GM21515 (cell line): Measurements from ENCODE around the gene COPS4.
A peak's percentile ranks its signal among the peaks of the same experiment; 100 is the strongest.
"Not testable (repeated sequence)": the region's sequence is repeated elsewhere in the genome, so short reads cannot be mapped to it uniquely, and the experiment has no call there.

Experiments used
- ATAC-seq: cut with Tn5 transposase; IDR thresholded peaks from one replicate; pipeline ENCODE4 v1.9.1; 2021; ENCODE audit not compliant: unreplicated experiment

The COPS4 gene

DNA sequence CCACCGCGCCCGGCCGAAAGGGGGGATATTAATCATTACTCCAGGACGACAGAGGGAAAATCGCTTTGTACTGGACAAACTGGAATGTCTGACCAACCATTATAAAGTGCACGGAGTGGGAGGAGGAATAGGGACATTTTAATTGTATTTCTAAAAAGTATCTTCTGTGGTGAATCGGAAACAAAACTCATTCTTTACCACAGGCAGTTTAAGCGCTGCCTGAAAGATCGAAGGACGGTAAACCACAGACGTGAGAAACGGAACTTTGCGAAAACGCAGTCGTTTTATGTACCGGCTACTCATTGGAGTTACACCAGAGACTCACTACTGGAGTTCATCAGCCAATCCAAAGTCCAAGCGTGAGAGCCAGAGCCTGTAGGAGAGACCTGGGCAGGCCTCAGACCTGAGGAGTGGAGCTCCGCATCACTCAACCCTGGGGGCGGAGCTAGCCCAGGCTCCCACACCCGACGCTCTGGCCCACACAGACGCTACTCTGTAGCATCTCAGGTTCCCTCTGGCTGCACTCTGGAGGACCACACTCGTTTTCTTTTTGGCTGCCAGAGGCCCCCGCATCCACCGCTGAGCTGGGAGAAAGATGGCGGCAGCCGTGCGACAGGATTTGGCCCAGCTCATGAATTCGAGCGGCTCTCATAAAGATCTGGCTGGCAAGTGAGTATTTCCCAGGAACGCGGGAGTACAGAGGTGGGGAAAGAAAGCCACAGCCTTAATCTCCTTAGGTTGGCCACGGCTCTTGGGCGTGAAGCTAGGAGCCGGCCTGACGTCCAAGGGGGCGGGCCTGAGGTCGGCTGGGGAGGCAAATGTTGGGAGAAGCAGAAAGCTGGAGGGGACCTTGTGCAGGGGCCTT, at the start of gene COPS4:
Gene COPS4, plus strand, starts transcription at position 554 of the 865 bp plus-strand sequence. Its CDS starts 42 bp downstream, at position 596.
- peak; percentile 99 for ATAC-seq

DNA sequence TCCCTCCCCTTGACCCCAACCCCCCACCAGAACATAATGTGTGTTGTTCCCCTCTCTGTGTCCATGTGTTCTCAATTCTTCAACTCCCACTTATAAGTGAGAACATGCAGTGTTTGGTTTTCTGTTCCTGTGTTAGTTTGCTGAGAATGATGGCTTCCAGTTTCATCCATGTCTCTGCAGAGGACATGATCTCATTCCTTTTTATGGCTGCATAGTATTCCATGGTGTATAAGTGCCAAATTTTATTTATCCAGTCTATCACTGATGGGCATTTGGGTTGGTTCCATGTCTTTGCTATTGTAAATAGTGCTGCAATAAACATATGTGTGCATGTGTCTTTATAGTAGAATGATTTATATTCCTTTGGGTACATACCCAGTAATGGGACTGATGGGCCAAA, 47.5 kb upstream of the COPS4 start:
- ATAC-seq = not testable (repeated sequence)

DNA sequence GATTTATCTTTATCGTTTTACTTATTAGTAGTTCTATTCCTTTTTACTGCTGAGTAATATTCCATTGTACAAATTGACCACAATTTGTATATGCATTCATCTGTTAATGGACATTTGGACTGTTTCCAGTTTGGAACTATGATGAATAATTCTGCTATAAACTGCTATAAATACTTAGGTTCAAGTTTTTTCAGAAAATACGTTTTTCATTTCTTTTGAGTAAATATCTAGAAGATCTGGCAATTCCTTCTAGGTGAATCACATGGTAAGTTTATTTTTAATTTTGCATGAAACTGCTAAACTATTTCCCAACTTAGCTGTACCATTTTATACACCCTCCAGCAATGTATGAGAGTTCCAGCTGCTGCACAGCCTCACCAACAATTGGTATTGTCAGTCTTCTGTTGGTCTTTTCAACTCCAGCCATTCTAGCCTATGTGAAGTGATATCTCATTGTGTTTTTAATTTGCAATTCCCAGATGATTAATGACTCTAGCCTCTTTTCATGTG, 46.6 kb upstream of the COPS4 start:
- no peak for ATAC-seq

DNA sequence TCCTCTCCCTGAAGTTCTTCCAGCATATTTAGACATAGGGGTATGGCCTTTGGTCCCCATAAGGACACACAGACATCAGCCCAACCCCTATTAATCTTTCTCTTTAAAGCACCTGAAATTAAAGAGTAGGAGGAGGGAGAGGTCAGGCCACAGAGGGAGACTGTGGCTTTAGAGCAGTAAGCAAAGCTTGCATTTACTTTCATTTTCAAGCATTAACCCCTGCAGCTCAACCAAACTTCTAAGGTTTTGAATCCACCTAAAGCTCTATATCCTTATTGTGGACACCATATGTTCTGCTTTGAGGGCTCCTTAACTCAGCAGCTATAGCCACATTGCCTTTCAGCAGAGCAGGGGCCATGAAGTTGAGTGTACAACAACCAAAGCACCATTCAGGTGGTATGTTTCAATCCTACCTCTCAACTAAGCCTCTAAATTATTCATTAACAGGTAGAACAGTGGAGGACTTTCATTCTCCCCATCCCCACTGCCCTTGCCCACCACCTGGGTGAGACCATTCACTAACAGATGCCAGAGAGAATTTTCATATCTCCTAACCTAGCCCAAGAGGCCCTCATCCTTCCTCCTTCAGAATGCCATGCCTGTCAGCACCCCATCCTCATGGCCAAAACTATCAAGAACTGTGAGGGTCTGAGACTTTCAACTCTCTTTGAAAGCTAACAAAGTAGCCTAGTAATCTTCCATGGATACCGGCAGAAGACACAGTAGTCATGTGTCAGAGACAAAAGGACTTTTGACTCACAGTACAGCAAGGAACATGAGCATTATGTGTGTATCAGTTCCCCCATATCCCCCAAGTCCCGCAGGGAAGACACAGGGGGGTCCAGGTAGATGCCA, 45.2 kb upstream of the COPS4 start:
- peak; percentile 92 for ATAC-seq

DNA sequence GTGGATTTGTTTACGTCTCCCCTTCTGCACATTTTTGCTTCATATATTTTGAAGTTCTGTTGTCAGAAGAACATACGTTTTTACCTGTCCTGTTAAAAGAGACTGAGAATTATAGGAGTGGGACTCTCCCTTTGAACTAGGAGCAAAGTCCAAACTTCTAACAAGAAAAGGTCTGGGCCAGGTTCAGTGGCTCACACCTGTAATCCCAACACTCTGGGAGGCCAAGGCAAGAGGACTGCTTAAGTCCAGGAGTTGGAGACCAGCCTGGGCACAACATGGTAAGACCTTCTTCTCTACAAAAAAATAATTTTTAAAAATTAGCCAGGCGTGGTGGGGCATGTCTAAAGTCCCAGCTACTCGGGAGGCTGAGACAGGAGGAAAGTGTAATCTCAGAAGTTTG, 40.1 kb upstream of the COPS4 start:
- ATAC-seq = no peak

DNA sequence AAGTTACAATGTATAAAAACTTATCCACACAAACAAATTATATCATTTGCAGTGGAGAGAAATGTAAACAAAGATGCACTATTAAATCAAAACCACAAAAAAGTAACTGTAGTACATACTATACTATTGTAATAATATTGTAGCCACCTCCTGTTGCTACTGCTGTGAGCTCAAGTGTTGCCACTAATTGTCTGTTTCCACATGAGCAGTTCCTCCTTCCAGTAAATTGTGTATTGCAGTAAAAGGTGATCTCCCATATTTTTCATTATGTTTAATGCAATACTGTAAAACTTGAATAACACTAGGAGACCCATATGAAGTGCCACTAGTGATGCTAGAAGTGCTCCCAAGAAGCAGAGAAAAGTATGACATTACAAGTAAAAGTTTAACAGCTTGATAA, 36.1 kb upstream of the COPS4 start:
- ATAC-seq = no peak

DNA sequence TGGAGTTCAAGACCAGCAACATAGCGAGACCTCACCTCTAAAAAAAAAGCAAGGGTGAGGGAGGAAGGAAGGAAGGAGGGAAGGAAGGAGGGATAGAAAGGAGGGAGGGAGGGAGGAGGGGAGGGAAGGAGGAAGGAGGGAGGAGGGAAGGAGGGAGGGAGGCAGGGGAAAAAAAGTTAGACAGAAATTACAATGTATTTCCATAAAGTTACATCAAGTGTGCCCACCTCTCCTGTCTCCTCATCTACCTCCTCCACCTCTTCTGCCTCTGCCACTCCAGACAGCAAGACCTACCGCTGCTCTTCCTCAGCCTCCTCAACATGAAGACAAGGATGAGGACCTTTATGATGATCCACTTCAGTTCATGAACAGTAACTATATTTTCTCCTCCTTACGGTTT, 32.7 kb upstream of the COPS4 start:
- ATAC-seq = no peak

DNA sequence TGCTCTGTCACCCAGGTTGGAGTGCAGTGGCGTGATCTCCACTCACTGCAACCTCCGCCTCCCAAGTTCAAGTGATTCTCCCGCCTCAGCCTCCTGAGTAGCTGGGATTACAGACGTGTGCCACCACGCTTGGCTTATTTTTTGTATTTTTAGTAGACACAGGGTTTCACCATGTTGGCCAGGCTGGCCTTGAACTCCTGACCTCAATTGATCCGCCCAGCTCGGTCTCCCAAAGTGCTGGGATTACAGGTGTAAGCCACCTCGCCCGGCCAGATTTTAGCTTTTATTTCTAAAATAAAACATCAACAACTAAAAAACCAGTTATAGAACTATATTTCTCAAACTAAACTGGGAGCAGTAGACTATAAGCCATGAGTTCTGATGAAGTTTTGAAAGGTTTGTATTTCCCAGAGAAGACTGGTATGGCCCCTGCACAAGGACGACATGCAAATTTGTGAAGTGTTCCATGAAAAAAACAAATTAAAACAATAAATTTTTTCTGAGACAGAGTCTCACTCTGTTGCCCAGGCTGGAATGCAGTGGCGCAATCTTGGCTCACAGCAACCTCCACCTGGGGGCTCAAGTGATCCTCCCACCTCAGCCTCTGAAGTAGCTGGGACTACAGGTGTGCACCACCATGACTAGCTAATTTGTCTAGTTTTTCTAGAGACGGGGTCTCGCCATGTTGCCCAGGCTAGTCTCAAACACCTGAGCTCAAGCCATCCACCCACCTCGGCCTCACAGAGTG, 31.8 kb upstream of the COPS4 start:
- not testable (repeated sequence) for ATAC-seq

DNA sequence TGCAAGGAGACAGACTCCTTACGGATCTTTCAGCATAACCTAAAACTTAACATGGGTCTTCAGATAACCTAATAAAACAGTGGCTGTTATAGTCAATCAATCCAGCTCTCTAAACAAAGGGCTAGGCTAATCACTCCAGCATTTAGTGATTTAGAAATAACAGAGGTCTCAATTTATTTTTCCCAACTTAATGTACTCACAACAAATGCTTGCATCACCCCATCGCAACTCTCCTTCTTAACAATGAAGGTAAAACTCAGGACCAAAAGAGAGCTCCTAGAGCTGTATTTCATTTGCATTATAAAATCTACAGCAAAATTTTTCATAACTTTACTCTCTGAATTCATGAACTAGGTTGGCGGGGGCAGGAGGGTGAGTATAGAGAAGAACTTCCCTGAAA, 25.5 kb upstream of the COPS4 start:
- ATAC-seq = no peak

DNA sequence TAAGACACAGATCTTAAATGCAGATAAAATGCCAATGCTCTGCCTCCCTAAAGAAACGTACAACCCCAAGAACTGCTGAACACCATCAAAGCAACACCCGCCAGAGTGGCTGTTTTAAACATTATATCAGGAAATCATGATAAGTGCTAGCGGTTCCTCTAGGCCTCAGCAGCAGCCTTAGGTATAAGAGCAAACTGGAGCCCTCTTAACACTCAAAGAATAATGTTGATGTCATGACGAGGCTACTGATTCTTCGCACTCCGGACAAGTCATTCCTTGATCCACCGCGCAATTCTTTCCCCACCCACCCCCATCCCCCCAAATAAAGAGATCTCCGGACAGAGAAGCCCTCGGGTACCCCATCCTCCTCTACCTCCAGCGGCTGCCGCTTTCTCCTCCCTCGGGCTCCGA, 24.9 kb upstream of the COPS4 start:
- ATAC-seq = peak; percentile 1

DNA sequence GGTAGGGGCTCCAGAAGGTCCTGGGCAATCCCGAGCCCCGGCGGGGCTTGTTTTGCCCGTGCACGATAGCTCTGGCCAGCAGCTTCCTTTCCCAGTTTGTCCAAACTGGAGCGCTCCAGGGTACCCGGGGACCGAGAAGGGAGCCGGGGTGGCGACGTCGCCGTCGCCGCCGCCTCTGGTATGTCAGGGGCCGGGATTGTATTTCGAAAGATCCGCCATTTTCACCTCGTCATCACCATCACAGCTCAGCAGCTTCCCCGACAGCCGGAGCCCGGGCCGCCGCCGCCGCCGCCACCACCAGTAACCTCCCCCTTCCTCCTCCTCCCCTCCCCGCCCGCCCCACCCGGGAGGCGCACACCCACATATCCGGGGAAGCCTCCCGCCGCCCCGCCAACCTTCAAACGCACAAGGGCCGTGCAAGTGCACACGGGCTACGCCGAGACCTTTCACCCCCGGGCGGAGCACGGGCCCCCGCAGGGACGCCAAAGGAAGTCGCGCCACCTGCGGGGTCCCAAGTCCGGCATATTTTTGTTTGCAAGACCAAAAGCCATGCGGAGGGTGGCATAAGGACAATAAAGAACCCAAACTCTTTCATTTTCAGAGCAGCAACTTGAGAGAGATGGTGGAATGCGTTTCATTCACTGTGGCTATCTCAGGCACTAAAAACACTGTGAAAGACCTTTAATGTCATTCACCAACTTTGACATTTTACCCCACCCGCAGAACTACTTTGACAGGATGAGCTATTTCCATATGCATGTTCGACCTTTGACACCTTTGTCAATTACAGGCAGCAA, 24.3 kb upstream of the COPS4 start, which contains the start of gene LIN54:
Gene LIN54, minus strand, starts transcription at position 302 of the 797 bp plus-strand sequence. CDS start 25,979 bp downstream, outside the sequence.
- ATAC-seq = peak; percentile 48

DNA sequence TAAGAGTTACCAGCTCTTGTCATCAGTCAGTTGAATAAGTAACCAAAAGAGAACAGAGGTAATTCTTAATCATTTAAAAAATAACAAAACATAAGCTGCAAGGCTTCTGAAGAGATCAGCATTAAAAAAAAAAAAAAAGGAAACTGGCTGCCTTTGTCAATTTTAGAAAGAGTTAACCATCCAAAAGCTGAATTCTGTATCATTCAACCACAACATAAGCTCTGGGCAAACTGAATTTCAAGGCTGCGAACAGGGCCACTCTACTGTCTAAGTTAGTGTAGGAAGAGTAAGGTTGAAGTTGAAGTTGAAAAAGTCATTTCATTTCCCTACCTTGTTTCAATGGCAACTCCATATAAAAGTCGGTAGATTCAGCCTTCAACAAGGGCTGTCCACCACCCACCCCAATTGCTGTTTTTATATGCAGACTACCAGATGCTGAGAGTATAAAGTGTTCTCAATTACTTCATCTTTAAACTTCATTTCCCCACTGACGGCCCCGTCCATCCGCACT, 23.2 kb upstream of the COPS4 start:
- ATAC-seq = no peak

DNA sequence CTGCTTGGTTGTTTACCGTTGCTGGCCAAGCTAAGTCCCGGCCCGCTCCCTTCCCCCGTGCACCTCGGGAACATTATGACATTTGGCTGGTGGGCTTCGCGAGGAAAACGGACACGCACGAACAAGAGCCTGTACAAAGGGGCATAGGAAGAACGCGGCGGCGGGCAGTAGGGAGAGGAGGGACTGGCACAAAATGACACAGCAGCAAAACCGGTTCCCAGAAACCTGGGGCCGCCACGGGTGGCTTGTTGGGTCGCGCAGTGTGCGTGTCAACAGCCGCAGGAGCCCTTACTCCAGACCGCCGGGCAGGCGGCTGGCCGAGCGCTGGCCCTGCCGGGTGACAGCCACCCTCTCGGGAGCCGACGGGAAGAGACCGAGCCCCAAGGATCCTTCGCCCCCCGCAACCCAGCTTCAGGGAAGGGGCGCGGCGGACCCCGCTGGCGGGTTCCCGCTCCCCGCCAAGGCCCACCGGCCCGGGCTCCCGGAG, 22.7 kb upstream of the COPS4 start:
- ATAC-seq = peak; percentile 8

DNA sequence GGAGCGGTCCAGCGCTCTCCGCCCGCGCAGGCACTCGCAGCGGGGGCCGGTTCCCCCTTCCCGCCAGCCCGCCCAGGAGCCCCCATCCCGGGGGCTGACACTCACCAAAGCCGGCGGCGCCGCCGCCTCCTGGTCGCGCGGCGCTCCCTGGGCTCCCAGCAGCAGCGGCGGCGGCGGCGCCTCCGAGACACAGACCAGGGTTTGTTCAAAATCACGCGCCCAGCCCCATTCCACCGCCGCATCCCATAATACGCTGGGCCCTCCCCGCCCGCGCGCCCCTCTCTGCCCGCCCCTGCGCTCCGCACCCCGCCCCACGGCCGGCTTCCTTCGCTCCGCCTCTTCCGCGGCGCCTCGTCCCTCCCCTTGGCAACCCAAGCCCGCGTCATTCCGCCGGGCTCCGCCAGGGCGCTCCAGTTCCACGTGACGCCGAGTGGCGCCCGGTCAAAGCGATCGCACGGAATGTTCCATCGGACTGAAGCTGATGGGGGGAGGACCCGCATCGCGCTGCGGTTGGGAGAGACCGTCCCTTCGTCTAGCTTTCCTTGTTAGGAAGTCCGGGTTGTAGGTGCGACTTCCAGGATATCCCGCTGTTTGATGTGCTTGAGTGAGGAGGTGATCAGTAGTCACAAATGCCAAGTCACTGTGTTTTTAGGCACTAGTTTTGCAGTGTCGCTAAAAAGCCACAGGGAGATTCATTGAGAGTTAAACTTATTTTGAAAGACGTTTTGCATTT, 22.1 kb upstream of the COPS4 start:
- ATAC-seq = peak; percentile 80

DNA sequence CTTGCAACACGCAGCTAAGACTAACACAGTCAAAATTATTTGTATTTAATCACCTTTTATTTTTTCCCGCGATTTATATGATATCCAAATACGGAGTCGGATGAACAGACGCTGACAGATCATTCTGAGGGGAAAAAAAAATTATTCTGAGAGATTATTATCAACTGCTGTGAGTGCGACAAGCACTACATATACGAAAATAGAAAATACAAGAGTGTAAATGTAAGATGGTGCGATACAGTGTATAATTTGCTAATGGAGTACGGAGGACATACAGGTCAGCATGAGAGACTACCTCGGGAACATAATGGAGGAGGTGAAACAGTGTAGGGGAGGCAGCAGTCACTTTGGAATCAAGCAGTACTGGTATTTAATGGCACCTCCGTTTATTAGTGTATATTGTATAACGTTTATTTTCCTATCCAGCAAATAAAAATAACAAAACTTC, 21.5 kb upstream of the COPS4 start:
- no peak for ATAC-seq

DNA sequence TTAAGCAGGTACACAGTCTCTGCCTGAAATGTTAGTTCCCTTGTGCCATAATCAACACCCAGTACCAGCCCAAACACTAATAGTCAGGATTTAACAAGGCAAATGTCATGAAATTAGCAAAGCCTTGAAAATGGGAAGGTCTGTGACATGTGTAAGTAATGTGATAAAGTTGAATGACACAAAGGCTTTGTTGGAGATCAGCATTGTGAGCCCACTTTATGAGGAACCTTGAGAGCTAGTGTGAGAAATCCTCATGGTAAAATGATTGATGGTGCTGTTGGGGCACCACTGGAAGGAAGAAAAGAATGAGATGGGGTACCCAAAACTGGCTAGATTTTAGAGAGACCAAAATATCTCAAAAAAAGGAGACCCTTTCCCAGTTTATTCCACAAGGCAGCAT, 21.1 kb upstream of the COPS4 start:
- ATAC-seq = no peak

DNA sequence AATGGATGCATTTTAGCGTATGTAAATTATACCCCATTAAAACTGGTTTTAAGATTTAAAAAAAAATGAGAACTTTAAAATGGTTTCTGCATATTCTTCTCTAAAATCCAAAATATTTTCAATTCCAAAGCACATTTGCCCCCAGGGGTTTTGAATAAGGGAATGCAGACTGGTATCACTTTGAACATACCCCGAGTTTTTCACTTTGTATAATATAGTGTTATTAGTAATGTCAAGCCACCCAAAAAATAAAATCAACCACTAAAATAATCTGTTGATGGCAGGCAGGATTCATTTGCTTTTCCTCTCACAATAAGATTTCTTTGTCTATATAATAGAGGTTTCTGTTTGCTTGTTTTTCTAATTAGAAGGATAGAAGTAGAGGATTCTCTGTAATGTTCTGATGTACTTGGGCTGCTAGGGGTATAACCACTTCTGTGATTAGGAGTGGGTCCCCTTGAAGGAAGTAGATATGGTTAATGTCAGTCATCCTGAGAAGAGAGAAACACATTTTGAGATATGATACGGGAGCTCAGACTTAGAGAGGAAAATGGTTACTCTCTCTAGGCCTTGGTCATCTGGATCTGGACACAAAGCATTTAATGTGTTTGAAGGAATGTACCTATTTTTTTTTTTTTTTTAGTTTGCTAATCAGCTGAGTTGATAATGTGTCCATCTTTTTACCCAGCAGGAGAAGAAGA, 15.0 kb upstream of the COPS4 start:
- ATAC-seq = no peak

DNA sequence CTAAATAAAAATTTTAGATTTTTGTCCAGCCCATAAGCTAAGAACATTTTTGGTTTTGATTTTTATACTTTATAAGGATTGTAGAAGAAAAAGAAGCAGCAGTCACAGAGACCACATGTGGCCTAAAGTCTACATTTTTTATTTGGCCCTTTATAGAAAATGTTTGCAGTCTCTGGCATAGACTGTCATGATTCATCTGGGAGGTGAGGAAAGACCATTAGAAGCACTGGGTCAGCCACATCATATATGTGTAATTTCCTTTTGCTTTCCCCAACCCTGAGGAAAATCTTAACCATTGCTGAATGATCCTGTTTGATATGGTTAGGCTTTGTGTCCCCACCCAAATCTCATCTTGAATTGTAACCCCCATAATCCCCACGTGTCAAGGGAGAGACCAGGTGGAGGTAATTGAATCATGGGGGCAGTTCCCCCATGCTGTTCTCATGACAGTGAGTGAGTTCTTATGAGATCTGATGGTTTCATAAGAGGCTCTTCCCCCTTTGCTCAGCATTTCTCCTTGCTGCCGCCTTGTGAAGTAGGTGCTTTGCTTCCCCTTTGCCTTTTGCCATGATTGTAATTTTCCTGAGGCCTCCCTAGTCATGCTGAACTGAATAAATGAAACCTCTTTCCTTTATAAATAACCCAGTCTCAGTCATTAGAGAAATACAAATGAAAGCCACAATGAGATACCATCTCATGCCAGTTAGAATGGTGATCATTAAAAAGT, 12.1 kb upstream of the COPS4 start:
- no peak for ATAC-seq
